GM18505 (cell line): ENCODE results near the gene NTM.

Source experiments
- ATAC-seq: cut with Tn5 transposase; IDR thresholded peaks from one replicate; pipeline ENCODE4 v1.9.1; 2021; ENCODE audit not compliant: unreplicated experiment
- POLR2A ChIP-seq: IDR thresholded peaks from 4 replicates; pipeline ENCODE4 v1.6.1; 2011; ENCODE audit warnings: borderline replicate concordance; ENCODE audit not compliant: insufficient read depth, insufficient read length; ENCODE audit errors: extremely low read depth

Gene NTM

DNA sequence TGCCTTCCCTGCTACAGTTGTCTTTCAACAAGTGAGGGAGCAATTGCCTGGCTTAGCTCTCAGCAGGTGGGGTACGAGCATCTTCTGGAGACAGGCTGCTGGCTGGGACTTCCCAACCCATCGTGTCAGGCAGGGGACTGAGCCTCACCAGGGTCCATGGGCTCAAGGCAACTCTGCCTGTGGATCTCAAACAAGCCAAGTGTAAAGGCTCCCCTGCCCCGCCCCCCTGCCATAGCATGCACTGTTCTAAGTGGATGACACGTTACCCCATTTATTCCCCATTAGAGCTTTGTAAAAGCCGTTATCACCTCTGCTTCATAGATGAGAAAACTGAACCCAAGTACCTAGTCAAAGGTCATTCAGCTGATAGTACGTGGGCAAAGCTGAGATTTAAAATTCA, 222.9 kb downstream of the NTM start:
- no peak for ATAC-seq
- TF ChIP-seq POLR2A = no peak

DNA sequence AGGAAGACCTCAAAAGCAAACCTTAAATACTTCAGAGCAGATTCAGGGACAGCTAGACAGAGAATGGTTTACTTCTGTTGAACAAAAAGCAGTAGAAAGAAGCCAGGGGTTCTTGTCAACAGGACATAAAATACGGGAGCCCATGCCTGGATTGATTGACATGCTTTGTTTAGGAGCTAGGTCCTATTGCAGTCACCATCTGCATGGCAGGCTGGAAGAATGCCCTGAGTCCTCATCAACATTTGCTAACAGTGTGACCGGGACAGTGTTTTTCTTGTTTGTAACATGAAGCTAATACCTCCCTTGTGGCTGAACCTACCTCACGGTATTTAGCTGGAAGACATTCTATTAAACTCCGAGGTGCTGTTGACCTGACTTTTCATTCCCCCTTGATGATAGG, 225.4 kb downstream of the NTM start:
- TF ChIP-seq POLR2A = no peak
- ATAC-seq = no peak

DNA sequence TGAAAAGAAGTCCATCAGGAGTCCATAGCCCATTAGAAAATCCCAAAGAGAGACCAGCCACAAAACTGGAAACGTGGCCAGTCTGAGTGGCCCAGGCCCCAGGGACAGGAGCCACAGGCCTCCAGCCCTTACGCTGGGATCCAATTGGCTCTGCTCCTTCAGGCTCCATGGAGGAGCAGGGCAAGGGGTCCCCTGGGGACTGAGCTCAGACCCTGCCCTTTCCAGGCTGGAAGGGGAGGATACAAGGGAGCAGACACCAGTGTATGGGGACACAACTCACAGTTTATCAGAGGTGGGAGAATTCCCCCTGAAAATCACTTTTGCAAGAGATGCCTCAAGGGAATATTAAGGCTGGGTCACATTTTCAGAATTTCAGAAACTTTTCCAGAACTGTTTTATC, 227.5 kb downstream of the NTM start:
- no peak for ATAC-seq
- no peak for TF ChIP-seq POLR2A

DNA sequence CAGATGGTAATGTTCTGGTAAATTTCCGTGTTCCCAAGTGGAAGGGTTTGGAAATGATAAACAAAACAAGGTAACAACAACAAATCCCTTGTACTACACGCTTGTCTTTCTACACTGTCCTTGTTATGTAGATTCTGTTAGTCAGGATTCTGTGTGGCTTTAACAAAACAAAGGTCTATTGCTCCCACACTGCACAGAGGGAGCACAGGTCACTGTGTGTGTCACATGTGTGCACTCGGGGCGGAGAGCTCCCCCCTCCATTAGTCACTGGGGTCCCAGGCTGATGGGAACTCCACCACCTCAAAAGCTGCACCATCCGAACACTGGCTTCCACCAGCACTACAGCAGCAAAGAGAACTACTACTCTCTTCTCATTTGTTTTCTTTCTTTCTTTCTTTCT, 227.9 kb downstream of the NTM start:
- no peak for ATAC-seq
- no peak for TF ChIP-seq POLR2A

DNA sequence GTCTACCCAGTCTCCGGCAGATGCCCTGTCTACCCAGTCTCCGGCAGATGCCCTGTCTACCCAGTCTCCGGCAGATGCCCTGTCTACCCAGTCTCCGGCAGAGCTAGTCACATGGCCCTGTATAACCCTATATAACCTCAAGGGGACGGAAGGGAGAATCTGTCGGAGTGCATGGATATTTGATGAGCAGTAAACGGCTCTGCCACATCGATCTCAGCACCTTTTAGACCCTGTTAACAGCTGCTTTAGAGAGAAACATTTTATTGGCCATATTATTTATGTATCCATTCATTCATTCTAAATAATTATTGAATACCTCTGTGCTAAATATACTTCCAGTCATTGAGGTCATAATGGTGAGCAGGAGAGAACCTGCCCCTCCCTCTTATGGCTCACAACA, 228.9 kb downstream of the NTM start:
- TF ChIP-seq POLR2A = no peak
- ATAC-seq = no peak

DNA sequence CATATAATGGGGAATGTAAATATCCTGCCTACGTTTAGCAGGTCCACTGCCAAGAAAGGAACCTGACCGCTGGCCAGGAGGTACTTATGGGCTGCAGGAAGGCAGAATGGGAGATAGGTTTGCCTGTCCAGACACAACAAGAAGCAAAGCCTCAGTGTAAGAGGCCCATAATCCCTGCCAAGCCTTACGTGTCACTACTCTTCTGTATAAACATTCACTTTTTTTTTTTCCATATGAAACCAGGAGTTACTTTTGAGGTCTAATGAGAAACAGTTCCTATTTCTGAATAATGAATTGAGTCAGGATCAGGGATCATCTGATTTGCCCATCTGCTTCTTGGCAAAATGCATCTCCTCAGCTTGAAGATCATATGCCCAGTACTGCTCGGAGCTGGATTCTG, 230.2 kb downstream of the NTM start:
- TF ChIP-seq POLR2A = no peak
- no peak for ATAC-seq

DNA sequence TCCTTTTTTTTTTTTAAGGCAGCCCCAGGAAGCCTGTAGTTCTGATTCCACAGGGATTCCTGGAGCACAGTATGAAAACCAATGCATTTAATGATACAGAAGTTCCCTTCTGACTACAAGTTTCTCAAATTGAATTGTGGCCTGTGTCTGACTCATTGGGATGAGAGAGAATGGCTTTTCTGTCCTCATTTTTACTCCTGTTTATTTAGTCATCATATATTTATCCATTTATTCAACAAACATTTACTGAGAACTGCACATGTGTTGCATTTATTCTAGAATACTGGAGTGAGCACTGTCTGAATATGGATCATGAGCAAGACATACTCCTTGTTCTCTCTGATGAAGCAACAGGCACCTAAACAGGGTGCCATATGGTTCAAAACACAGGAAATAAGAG, 231.2 kb downstream of the NTM start:
- TF ChIP-seq POLR2A = no peak
- no peak for ATAC-seq

DNA sequence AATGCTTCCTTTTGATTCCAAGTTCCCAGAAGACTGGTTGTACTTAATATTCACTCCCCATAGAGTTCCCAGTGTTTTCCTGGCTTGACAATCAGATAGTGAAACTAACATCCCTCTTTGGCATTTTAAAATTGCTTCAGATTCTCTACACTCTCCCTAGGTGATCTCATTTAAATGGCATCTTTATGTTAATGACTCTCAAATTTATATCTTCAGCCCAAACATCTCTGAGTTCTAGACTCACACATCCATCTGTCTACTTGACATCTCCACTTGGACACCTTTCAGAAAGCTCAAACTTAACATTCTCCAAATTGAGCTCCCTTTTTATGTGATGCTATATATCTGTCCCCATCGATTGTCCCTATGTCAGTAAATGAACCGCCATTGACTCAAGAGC, 232.0 kb downstream of the NTM start:
- TF ChIP-seq POLR2A = no peak
- ATAC-seq = no peak

DNA sequence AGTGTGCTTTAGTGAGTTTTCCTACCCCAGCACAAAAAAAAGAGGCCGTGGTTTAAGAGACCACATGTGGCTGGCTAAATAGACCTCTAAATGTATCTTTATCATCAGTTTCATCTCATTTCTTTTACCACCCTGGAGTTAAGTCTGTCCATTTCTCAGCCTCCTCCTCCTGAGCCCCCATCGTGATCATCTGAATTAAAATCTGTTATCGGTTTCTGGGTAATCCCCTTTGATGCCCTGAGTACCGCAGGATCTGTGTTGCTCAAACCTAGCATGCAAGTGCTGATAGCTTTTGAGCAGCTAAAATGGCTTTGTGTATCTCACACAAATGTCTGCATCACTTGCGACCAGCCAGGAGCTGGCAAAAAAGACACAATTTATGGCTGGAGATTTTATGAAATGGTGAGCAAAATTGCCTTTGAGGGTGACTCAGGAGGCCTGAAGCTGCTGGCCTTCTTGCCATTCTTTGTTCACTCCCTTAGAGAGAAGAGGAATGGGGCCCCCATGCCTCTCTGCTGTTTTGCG, 236.5 kb downstream of the NTM start:
- ATAC-seq = no peak

DNA sequence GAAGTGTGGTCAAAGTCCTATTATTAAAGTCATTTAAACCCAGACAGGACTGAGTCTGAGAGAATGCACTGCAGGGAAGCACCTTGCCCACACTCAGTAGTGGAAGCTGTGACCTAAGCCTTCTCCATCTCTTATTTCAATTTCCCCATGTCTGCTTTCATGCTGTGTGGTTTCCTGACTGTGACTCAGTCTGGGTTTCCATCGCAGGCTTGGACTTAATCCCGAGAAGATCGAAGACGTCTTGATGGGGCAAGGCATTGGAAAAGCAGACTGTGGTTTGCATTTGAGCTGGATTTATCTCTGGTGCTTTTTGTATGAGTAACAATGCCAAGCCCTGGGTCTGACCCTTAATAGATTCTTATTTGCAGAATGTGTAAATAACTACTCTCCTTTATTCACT, 238.9 kb downstream of the NTM start:
- TF ChIP-seq POLR2A = no peak

More for the DNA sequence above, 236.5 kb downstream of the NTM start:
- TF ChIP-seq POLR2A = no peak

DNA sequence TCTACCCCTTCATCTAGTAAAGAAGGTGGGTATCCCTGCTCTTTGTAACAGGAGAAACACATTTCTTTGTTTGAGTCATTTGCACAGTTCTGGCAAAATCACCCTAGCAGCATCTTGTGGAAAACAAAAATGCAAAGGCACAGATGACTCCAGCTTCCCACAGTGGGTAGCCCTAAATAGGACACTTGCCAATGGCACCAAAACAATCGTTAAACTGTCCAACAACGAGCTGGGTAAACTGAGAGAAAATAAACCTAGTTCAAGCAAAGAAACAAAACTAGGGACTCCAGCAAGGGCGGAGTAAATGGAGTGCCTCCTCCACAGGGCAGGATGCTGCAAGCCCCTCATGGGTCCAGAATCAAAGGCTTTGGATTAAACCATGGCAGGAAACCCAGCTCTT, 239.5 kb downstream of the NTM start:
- ATAC-seq = no peak
- TF ChIP-seq POLR2A = no peak

More for the DNA sequence above, 238.9 kb downstream of the NTM start:
- no peak for ATAC-seq

DNA sequence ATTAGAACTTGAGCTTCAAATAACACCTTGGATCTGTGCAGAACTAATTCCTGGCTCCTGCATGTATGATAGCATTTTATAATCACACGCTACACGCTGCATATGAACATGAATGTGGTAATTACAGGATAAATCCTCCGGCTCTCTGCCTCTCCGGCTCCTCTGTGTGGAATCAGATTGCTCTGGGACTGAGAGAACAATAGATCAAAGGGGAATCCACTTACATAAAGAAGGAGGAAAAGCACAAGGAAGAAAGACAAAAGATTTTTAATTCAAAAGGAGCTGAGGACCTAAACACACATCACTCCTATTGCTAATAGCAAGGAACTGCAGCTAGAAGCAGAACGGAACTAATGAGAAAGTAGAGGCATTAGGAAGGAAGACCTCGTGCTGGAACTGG, 240.9 kb downstream of the NTM start:
- ATAC-seq = no peak
- TF ChIP-seq POLR2A = no peak

DNA sequence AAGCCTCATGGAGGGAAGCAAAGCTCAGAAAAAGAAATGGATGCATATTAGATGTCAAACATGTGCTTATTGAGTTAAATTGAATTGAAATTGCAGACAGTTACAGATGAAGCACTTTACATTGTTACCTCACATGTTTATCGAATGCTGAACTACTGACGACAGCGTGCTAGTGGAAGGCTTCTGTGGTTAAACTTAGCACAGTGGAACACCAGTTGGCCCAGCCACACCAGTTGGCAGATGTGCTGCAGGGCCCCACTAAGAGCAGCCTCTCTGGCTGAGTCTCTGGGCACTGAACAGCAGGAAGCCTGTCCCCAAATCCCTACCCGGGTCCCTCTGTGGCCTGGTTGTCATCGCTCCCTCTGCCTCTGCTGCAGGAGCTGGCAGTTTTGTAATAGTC, 242.1 kb downstream of the NTM start:
- ATAC-seq = no peak
- no peak for TF ChIP-seq POLR2A

DNA sequence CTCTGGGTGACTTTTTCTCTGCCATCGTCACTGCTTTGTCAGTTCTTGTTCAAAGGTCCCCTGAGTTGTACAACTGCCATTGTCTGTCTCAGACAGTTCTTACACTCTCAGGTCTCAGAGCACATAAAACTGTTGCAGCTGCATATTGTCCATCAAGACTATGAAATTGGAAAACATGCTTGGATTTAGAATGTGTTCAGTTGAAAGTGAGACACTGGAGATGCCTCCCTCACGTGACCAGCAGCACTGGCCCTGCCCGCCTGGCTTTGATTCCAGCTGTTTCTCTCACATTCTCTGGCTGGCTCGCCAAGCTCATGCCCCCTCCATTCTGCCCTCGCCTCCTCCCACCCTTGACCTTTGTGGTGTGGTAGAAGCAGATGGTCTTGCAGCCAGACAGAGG, 244.2 kb downstream of the NTM start:
- no peak for ATAC-seq
- TF ChIP-seq POLR2A = no peak

DNA sequence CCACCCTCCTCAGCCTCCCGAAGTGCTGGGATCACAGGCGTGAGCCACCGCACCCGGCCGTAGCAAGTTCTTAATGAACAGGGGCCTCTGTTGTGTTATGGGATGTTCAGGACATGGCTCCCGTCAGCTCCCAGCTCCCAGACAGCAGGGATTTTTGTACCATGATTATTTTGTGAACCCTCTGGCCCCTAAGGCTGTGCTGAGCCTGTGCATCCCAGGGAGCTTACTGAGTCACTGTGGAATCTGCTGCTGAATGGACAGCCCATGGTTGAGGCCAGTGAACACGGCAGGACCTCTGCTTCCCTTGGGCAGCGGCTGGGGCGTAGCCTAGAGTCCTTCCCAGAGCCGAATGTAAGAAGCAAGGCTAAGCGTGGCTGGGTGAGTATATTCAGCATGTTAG, 245.2 kb downstream of the NTM start:
- TF ChIP-seq POLR2A = no peak
- no peak for ATAC-seq
